Heart left ventricle (tissue), 16 donors: Measurements from ENCODE around the gene PCBP3. TPM values are rescaled to one million over a fixed set of nuclear protein-coding genes. Genes with fewer than 3 reads are reported as not detected.
"Not testable (repeated sequence)": the region's sequence is repeated elsewhere in the genome, so short reads cannot be mapped to it uniquely, and the experiment has no call there.

Experiments used
- ATAC-seq, 4 donors: fragments of 200-7000 bp; cut with Tn5 transposase; one replicate each; pipeline ENCODE4 v1.9.1; 2020 to 2022; ENCODE audit warnings: moderate library complexity in 4 of 4, mild to moderate bottlenecking in 3 of 4, moderate number of reproducible peaks in 1 of 4
- DNase-seq, 5 donors: peaks; one replicate each; pipeline ENCODE4 v3.0.0-alpha.2; 2020
- H3K27ac ChIP-seq, 12 donors: fragments of 200-600 bp; sonication (generic) in 4 of 12; one replicate each; pipeline versions ENCODE4 v1.5.0 to v1.8.0; 2016 to 2022; ENCODE audit warnings: mild to moderate bottlenecking in 2 of 12
- H3K27me3 ChIP-seq, 9 donors: fragments of 200-600 bp; sonication (generic) in 2 of 9; one replicate each; pipeline versions ENCODE4 v1.5.1 to v1.8.0; 2016 to 2022; ENCODE audit warnings: mild to moderate bottlenecking in 3 of 9
- H3K36me3 ChIP-seq, 9 donors: fragments of 200-600 bp; sonication (generic) in 2 of 9; one replicate each; pipeline versions ENCODE4 v1.5.0 to v1.8.0; 2018 to 2022; ENCODE audit warnings: mild to moderate bottlenecking in 2 of 9
- H3K4me1 ChIP-seq, 12 donors: fragments of 200-600 bp; sonication (generic) in 4 of 12; one replicate each; pipeline versions ENCODE4 v1.5.0 to v1.8.0; 2016 to 2022; ENCODE audit warnings: mild to moderate bottlenecking in 3 of 12
- H3K4me3 ChIP-seq, 12 donors: fragments of 200-600 bp; sonication (generic) in 4 of 12; one replicate each; pipeline versions ENCODE4 v1.5.0 to v1.8.0; 2017 to 2022; ENCODE audit warnings: mild to moderate bottlenecking in 9 of 12, moderate library complexity in 4 of 12
- H3K9me3 ChIP-seq, 12 donors: fragments of 200-600 bp; sonication (generic) in 4 of 12; one replicate each; pipeline versions ENCODE4 v1.5.0 to v1.8.0; 2016 to 2022; ENCODE audit warnings: mild to moderate bottlenecking in 1 of 12
- CTCF ChIP-seq, 12 donors: fragments of 200-600 bp; sonication (generic) in 4 of 12; IDR thresholded peaks; one replicate each; pipeline versions ENCODE4 v1.5.0 to v1.8.0; 2018 to 2022; ENCODE audit warnings: antibody characterized with exemption in 12 of 12, mild to moderate bottlenecking in 5 of 12
- POLR2A ChIP-seq, 2 donors: fragments of 450-650 bp; IDR thresholded peaks; one replicate each; pipeline ENCODE4 v1.6.1; 2017; ENCODE audit warnings: antibody characterized with exemption in 2 of 2, mild to moderate bottlenecking in 2 of 2, moderate library complexity in 2 of 2
- WGBS, 4 donors: extraction: QIAGEN DNeasy Blood & Tissue Kit in 2 of 4; methylation state at CpG; one replicate each; pipeline versions ENCODE4 v1.1.5 to v1.1.7; 2013 to 2018; 5-methylcytosine and 5-hydroxymethylcytosine counted together
- intact Hi-C, 10 donors: fragments of 100-400 bp; cut with DNase I; formaldehyde crosslinking; loops; one replicate each; pipeline versions ENCODE4 v1.11.1 to v1.14.2; 2022
- polyA plus RNA-seq, 2 donors: library from polyadenylated mRNA; stranded (reverse); fragments of 200-250 nt; gene quantifications; one replicate each; pipeline ENCODE4 v1.2.3, GENCODE V29; 2013
- total RNA-seq, 9 donors: library from RNA; depleted of rRNA in 2 of 9; stranded (reverse); fragments of >200 nt in 2 of 9; fragmentation: NEBNext Ultra II Directional in 3 of 9; extraction: Animal tissue kit (Norgen Biotek cat#: 25700) in 3 of 9; gene quantifications; one replicate each; pipeline versions ENCODE4 v1.1.0 to v1.2.4, GENCODE V29; 2016 to 2023
- donor health status: ischemic (EF 13 %, LVEDD 7.1; RV severe dilation, severe dysfunction).
- donor health status: healthy with polysubstance abuse.
- donor health status: DM: no; HTN: yes; CAD: no.
- donor health status: DM: no; HTN: no; CAD: no.
- donor health status: ischemic (EF 25% LVEDD 6.9; RV normal size, moderate dysfunction).
- donor health status: ischemic (EF 25% LVEDD 5.7; RV mildly dilated, moderate dysfunction).
- donor health status: healthy.
- donor health status: DM: yes; HTN: yes; CAD: no.
- donor health status: ischemic (EF 35%, LVEDD 5.7; RV mildly dilated, moderate dysfunction).
- donor health status: nonischemic (EF 11% LVEDD 7.7; RV severe dilation, severe dysfunction).
- donor health status: DM: yes; HTN: yes; CAD: no.
- donor health status: PGD.
- donor health status: ischemic (EF 29% LVEDD 5.4; RV normal size, mild dysfunction).
- donor health status: nonischemic (EF 23%, LVEDD 6.1; RV moderate dilation, normal function).

PCBP3 gene
- total and polyA plus RNA-seq, 11 donors: 0.72 to 11.4 (median 2.5) TPM; not detected in 1

- H3K4me1 ChIP-seq: no peaks in the 10 kb centered on the region
- 62 to 72% (median 68%) methylated on average over 24 to 25 of the region's 25 CpGs for WGBS, 4 donors
- intact Hi-C loops: no loop called here
- H3K4me3 ChIP-seq: no peak overlapping the region
- H3K27me3 ChIP-seq: peaks cover 0 to 79% (median 11%) of the 10 kb centered on the region in 9 donors
- DNase-seq (no peak), ATAC-seq (no peak)
- H3K36me3 ChIP-seq: no peaks in the 10 kb centered on the region
- TF ChIP-seq CTCF (IDR thresholded peaks at IDR 0.05) (no peak), POLR2A (IDR thresholded peaks at IDR 0.05) (no peak)
- no peak overlapping the region for H3K27ac ChIP-seq
- no peaks in the 10 kb centered on the region for H3K9me3 ChIP-seq
Measured at GRCh38 chr21:45611939-45612664, 31.4 kb upstream of the PCBP3 start.

- H3K4me3 ChIP-seq, intact Hi-C loops, ATAC-seq, H3K27ac ChIP-seq, H3K9me3 ChIP-seq, H3K4me1 ChIP-seq, DNase-seq, H3K36me3 ChIP-seq: not testable (repeated sequence)
- peaks cover 0 to 84% (median 11%) of the 10 kb centered on the region in 9 donors for H3K27me3 ChIP-seq
- 85 to 94% (median 92%) methylated on average over 5 to 6 of the region's 7 CpGs for WGBS, 4 donors
Measured at GRCh38 chr21:45612665-45613019, 30.9 kb upstream of the PCBP3 start.

- H3K4me3 ChIP-seq: no peak overlapping the region
- ATAC-seq: no peak
- no peak for DNase-seq
- TF ChIP-seq POLR2A (IDR thresholded peaks at IDR 0.05) (no peak), CTCF (IDR thresholded peaks at IDR 0.05) (no peak)
- H3K4me1 ChIP-seq: no peaks in the 10 kb centered on the region
- no peaks in the 10 kb centered on the region for H3K36me3 ChIP-seq
- WGBS, 4 donors: 70 to 82% (median 79%) methylated on average over 3 to 6 of the region's 6 CpGs
- no peaks in the 10 kb centered on the region for H3K9me3 ChIP-seq
- H3K27ac ChIP-seq: no peak overlapping the region
- H3K27me3 ChIP-seq: peaks cover 0 to 78% (median 7%) of the 10 kb centered on the region in 9 donors
- intact Hi-C loops: no loop called here
Measured at GRCh38 chr21:45613396-45613795, 30.1 kb upstream of the PCBP3 start.

- H3K9me3 ChIP-seq: no peaks in the 10 kb centered on the region
- WGBS, 4 donors: 49 to 56% (median 53%) methylated on average over 9 of the region's 9 CpGs
- H3K27ac ChIP-seq: no peak overlapping the region
- no peaks in the 10 kb centered on the region for H3K36me3 ChIP-seq
- TF ChIP-seq CTCF (IDR thresholded peaks at IDR 0.05) (no peak), POLR2A (IDR thresholded peaks at IDR 0.05) (no peak)
- DNase-seq (no peak), ATAC-seq (no peak)
- H3K27me3 ChIP-seq: peaks cover 0 to 76% (median 10%) of the 10 kb centered on the region in 9 donors
- intact Hi-C loops: no loop called here
- H3K4me1 ChIP-seq: no peaks in the 10 kb centered on the region
- H3K4me3 ChIP-seq: no peak overlapping the region
Measured at GRCh38 chr21:45613881-45614280, 29.6 kb upstream of the PCBP3 start.
